HG03565 (cell line): ENCODE measurements around the gene USP20.

Source experiments
- ATAC-seq: cut with Tn5 transposase; IDR thresholded peaks from one replicate; pipeline ENCODE4 v1.9.1; 2021; ENCODE audit warnings: mild to moderate bottlenecking, moderate library complexity; ENCODE audit not compliant: unreplicated experiment

USP20 gene

DNA sequence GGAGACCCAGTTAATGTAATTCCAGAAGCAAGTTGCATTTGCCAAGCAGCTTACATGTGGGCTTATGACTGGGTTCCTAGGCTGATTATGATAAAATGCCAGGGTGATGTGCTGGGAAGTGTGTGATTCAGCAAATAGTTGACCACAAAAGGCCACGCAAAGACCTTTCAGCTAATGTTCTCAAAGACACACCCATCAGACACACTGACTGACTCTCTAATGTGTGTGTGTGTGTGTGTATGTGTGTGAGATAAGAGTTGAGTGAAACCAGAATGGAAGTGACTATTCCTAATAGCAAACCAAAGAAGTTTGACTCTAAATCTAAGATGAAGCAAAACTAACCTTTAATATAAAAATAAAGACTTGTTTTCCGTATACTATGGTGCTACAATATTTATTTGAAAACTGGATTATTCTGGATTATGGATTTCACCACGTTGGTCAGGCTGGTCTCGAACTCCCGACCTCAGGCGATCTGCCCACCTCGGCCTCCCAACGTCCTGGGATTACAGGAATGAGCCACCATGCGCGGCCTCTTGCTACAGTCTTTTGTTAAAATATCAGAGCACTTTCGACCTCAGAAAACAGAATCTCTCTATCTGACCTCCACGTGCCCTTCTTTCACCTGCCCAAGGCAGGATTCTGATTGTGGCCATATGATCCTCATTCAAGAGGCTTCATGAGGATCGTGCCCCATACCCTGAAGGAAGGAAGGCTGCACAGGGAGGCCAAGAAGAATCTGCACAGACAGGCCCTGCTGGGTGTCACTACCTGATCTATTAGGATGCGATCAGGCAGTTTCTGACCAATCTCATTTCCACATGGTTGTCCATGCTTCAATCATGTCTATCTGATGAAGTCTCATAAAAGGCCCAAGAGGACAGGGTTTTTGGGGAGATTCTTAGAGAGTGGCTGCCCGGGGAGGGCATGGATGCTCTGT lies 75.6 kb downstream of the USP20 start:
- ATAC-seq: no peak

DNA sequence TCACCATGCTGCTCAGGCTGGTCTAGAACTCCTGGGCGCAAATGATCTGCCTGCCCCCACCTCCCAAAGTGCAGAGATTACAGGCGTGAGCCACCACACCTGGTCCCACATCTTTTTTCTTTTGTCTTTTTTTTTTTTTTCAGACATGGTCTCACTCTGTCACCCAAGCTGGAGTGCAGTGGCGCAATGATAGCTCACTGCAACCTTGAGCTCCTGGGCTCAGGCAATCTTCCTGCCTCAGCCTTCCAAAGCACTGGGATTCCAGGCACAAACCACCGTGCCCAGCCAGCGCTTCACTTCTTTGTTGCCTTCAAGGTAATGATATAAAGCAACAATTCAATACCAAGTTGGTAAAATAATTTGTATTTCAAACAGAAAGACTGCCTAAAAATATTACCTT lies 78.8 kb downstream of the USP20 start:
- ATAC-seq: no peak

DNA sequence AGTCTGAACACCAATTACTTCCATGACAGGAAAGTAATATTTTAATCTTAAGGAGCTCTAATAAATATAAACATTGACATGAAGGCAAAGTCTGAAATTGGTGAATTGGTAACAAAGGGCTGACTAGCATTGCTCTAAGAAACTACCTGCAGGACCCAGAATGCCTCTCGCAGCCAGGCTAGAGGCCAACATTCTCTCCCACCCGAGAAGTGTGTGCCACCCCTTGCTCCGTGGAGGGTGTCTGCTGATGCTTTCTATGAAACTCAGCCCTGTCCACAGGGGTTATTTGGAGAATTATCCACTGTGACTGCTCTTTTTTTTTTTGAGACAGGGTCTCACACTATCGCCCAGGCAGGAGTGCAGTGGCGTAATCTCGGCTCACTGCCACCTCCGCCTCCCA lies 81.4 kb downstream of the USP20 start:
- ATAC-seq: no peak

DNA sequence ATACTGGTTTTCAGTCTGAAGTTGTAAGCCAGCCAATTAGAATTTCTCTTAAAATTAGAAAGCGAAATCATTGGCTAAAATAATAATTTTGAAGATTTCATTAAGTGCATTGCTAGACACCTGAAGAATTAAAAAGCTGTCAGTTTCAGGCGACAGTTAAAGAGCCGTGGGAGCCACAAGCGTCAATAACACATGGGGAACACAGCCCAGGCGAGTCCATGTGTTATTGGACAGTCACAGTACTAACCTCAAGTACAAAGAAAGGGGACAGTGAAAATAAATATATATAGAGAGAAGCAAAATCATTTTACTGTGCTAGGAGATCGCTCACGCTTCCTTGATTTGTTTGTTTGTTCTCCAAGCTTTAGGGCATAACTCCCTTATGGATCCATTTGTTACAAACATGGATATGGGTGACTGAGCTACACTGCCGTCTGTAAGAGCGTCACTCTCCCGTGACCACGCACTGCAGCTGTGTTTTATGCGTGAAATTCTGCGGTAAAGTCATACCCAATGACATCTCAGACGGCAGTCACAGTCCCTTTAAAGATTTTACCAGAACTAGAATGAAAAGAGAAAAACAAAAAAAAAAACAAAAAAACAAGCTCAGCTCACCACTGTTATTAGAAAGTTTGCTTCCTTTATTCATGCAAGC lies 83.2 kb downstream of the USP20 start:
- ATAC-seq: no peak

DNA sequence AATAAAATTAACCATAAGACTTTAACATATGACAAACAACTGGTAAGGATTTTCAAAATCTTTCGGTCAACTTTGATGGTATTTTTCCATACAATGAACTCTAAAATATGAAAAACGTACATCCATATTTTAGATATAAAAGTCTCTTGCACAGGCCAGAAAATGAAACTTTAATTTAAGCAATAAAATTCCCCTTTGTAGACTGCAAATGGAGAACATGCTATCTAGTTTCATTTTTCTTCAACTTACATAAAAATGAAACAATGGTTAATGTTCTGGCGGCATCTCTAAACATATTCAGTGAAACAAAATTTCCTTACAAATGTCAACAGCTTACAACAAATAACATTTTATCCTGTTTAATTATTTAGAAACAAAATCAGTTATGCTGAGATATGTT lies 84.0 kb downstream of the USP20 start:
- ATAC-seq: no peak

DNA sequence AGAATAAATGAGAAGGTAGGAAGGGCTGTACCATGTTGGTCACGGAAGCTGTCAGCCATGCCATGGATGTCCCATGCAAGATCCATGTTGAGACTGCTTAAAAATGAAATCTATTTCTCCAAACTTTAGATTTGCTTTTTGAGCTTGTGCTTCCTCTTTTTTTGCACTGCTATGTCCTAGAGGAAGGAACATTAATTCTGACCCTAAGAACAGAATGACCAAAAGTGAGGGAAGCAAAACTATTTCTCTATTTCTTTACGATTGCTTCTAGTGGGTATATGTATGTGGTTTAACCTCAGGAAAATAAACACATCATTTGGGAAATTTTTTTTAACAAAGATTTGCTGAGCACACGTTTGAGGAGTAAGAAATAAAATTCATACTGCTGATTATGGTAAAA lies 84.6 kb downstream of the USP20 start:
- ATAC-seq: no peak

DNA sequence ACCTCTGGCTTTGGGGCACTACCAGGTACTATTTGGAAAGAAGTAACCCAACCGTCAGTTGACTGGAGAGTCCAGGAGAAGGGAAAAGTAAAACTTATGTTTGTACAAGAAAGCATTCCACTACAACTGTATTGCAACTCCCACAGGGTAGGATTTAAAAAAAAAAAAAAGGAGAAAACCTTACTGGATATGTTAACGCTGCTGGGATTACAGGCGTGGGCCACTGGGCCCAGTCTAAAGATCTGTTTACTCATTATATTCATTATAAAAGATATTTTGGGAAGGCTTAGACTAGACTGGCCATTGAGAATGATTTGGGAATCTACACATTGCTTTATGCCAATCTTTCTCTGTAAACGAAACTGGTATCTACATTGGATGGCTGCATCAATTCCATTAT lies 86.6 kb downstream of the USP20 start:
- no peak for ATAC-seq

DNA sequence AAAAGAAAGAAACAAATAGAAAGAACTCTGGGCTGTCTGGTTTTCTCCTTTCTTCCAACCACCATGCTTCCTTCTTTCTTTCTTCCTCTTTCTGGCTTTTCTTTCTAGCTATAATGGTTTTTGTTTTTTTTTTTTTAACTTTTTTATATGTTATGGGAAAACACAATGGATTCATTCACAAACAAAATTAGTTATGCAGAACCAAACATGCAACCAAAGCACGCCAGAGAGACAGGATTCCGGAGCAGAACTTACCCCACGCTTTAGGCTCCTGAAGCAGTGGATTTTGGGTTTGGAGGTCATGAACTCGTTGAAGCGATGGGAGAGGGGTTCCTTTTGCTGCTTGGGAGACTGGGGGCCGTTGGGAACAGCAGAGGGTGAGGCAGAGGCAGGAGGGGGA lies 88.3 kb downstream of the USP20 start:
- ATAC-seq: no peak

DNA sequence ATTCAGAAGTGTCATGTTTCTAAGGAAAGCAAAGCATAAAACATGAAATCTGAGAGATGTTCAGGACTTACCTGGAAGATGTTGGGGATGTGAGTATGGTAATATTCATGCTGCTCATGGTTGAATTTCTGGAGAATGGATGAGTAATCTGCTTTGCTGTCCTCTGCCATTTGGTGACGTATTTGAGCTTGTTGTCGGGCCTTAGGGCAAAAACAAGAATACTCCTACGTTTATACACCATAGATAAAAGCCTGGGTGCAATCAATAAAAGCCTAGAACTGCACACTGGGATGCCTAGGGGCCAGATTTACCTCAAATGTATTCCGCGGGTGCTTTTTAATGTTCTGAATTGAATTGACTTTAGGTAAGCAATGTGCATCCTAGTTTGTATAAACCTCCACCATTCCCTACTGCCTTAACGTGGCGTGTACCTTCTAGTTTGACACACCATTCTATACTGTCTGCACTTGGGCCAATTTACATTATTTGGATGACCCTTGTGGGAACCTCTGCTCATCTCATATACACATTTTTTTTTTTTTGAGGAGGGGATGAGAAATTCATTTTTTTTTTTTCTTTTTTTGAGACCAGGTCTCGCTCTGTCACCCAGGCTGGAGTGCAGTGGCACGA lies 94.4 kb downstream of the USP20 start:
- ATAC-seq: no peak

DNA sequence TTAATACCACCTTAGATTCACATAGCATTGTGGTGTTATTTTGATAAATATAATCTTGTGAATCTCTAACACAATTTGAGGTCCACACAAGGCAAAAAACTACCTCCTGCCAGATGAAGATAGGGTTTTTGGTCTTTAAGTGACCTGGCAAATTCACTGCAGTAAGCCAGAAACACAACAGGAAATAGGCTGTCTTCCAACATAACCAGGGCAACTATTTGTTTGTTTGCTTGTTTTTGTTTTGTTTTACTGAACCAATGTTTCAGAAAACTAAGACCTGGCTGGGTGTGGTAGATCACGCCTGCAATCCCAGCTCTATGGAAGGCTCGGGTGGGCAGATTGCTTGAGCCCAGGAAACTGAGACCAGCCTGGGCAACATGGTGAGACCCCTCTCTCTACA lies 95.5 kb downstream of the USP20 start:
- ATAC-seq: no peak
